K562 (cell line): Measurements from ENCODE around the gene EFCAB8. TPM values are rescaled to one million over a fixed set of nuclear protein-coding genes. Genes with fewer than 3 reads are reported as not detected.
A peak's percentile ranks its signal among the peaks of the same experiment; 100 is the strongest.

ENCODE experiments used
- MTA1 ChIP-seq: fragments of 450-650 bp; IDR thresholded peaks from 2 replicates; pipeline ENCODE4 v1.6.1; 2017; ENCODE audit warnings: borderline replicate concordance
- POLR2A ChIP-seq: fragments of 450-650 bp; conservative IDR thresholded peaks from 2 replicates; pipeline ENCODE4 v1.6.1; 2016
- RBM39 ChIP-seq: fragments of 200-400 bp; formaldehyde crosslinking; optimal IDR thresholded peaks from 2 replicates; pipeline ENCODE3; 2018; ENCODE audit warnings: low read depth, low read length
- SMARCE1 ChIP-seq: fragments of 450-650 bp; IDR thresholded peaks from 2 replicates; pipeline ENCODE4 v1.7.1; 2016; ENCODE audit warnings: mild to moderate bottlenecking
- ZNF224 ChIP-seq: sonication (generic); formaldehyde crosslinking; IDR thresholded peaks from 2 replicates; pipeline ENCODE4 v1.8.0; 2022; ENCODE audit warnings: mild to moderate bottlenecking, missing genetic modification reagents
- ZNF274 ChIP-seq: IDR thresholded peaks from 2 replicates; pipeline ENCODE4 v1.6.1; 2011; ENCODE audit warnings: low read depth, mild to moderate bottlenecking, low read length, moderate library complexity, borderline replicate concordance
- polyA plus RNA-seq, 8 experiments: library from polyadenylated mRNA; depleted of rRNA in 4 of 8; stranded (reverse) in 5 of 8; unstranded in 3 of 8; fragments of >200 nt; fragmentation: Nextera tagmentation in 2 of 8; fragmentation: Illumina TruSeq in 1 of 8; extraction: Ambion mirVana in 2 of 8; extraction: Trizol in 1 of 8; gene quantifications; 2 replicates each; pipeline versions ENCODE4 v1.2.1 to v1.2.3, GENCODE V29; 2011 to 2014; ENCODE audit warnings: inconsistent platforms in 1 of 8, missing spikeins in 1 of 8
- total RNA-seq, 7 experiments: library from RNA; depleted of rRNA in 6 of 7; stranded (reverse); fragments of >200 nt in 6 of 7; fragmentation: Illumina TruSeq in 2 of 7; extraction: Trizol in 2 of 7; gene quantifications; 2 replicates each; pipeline versions ENCODE4 v1.2.1 to v1.2.3, GENCODE V29; 2011 to 2021; ENCODE audit warnings: low replicate concordance in 1 of 7
- TF ChIP-seq, protein P1 (sequence below), 2 experiments: IDR thresholded peaks; 2 replicates each; pipeline ENCODE4 v1.6.1; 2011; ENCODE audit warnings: borderline replicate concordance in 1 of 2, control low read depth in 1 of 2, low read depth in 1 of 2, low read length in 1 of 2, mild to moderate bottlenecking in 1 of 2, mixed read lengths in 1 of 2, moderate library complexity in 1 of 2; ENCODE audit not compliant: insufficient read depth in 1 of 2, insufficient read length in 1 of 2, poor library complexity in 1 of 2, severe bottlenecking in 1 of 2; ENCODE audit errors: extremely low read depth in 1 of 2
- TF ChIP-seq, protein P2 (sequence below): fragments of 250-450 bp; sonication (Bioruptor Pico); IDR thresholded peaks from 2 replicates; pipeline ENCODE4 v1.5.0; 2020; ENCODE audit warnings: mild to moderate bottlenecking, borderline replicate concordance

Gene EFCAB8
- total and polyA plus RNA-seq, 9 of the 15 experiments (the other 6 are each of a cell fraction or from before 2014, with no cell fraction given) = 0.03 to 0.18 (median 0.11) TPM; not detected in 6

DNA sequence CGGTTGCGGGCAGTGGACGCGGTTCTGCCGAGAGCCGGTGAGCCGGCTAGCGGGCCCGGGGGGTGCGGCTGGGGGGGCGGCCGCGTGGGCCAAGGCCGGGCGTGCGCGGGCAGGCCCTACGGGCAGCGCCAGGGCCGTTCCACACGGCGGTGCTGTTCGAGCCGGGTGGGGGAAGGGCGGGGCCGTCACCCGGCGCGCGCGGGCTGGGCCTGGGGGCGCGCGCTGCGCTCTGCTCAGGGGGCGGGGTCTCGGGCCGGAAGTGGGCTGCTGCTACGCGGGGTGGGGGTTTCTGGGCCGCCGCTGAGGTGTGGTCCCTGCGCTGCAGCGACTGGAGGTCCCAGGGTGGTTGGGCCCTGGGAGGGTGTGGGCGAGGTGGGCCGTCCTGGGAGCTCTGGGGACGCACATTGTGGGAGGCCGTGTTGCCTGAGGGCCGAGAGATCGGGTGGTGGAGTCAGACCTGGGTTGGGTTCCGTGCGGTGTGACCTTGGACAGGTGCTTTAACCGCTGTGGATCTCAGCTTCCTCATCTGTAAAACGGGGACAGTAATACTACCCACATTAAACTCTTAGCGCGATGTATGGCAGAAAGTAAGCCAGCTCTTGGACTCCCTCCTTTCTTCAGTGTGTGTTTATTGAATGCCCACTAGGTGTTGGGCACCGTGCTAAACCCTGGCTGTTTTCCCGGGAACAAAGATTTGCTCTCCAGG is 38.6 kb upstream of the EFCAB8 start (continued):
- TF ChIP-seq MTA1 = no peak
- TF ChIP-seq, protein P1, sequence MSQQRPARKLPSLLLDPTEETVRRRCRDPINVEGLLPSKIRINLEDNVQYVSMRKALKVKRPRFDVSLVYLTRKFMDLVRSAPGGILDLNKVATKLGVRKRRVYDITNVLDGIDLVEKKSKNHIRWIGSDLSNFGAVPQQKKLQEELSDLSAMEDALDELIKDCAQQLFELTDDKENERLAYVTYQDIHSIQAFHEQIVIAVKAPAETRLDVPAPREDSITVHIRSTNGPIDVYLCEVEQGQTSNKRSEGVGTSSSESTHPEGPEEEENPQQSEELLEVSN (IDR thresholded peaks at IDR 0.05; ENCODE audit: borderline replicate concordance in 1 of 2, extremely low read depth in 1 of 2, insufficient read depth in 1 of 2, insufficient read length in 1 of 2, low read depth in 1 of 2, low read length in 1 of 2, poor library complexity in 1 of 2, severe bottlenecking in 1 of 2) = peak in 1 of 2 experiments; percentile 45
- no peak for TF ChIP-seq SMARCE1
- no peak for TF ChIP-seq ZNF274
- TF ChIP-seq POLR2A = peak; percentile 61
- TF ChIP-seq RBM39 = no peak
- no peak for TF ChIP-seq ZNF224
- TF ChIP-seq, protein P2, sequence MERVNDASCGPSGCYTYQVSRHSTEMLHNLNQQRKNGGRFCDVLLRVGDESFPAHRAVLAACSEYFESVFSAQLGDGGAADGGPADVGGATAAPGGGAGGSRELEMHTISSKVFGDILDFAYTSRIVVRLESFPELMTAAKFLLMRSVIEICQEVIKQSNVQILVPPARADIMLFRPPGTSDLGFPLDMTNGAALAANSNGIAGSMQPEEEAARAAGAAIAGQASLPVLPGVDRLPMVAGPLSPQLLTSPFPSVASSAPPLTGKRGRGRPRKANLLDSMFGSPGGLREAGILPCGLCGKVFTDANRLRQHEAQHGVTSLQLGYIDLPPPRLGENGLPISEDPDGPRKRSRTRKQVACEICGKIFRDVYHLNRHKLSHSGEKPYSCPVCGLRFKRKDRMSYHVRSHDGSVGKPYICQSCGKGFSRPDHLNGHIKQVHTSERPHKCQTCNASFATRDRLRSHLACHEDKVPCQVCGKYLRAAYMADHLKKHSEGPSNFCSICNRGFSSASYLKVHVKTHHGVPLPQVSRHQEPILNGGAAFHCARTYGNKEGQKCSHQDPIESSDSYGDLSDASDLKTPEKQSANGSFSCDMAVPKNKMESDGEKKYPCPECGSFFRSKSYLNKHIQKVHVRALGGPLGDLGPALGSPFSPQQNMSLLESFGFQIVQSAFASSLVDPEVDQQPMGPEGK (CRISPR knock-in tag) = no peak
- TF ChIP-seq, all 486 proteins: peak for 70
